ENCODE data around the gene GLI3.

DNA sequence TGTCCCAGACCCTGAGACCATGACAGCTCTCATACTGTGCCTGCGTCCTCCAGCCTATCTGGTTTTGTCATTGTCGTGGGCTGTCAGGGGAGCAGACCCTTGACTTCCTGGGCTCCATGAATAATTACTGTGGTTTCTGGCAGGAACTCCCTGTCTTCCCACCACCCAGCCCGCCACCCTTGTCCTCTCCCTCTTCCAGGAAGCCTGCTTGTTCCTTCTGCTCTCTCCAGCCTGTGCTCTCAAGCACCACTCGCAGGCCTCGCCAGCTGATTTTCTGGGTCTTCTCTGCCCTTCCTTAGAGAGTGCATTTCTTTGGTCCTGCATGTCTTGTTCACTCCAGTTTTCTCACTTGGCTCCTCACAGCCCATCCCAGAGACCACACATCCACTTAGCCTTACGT is 309.6 kb downstream of the GLI3 start:
- TF ChIP-seq, protein P1, sequence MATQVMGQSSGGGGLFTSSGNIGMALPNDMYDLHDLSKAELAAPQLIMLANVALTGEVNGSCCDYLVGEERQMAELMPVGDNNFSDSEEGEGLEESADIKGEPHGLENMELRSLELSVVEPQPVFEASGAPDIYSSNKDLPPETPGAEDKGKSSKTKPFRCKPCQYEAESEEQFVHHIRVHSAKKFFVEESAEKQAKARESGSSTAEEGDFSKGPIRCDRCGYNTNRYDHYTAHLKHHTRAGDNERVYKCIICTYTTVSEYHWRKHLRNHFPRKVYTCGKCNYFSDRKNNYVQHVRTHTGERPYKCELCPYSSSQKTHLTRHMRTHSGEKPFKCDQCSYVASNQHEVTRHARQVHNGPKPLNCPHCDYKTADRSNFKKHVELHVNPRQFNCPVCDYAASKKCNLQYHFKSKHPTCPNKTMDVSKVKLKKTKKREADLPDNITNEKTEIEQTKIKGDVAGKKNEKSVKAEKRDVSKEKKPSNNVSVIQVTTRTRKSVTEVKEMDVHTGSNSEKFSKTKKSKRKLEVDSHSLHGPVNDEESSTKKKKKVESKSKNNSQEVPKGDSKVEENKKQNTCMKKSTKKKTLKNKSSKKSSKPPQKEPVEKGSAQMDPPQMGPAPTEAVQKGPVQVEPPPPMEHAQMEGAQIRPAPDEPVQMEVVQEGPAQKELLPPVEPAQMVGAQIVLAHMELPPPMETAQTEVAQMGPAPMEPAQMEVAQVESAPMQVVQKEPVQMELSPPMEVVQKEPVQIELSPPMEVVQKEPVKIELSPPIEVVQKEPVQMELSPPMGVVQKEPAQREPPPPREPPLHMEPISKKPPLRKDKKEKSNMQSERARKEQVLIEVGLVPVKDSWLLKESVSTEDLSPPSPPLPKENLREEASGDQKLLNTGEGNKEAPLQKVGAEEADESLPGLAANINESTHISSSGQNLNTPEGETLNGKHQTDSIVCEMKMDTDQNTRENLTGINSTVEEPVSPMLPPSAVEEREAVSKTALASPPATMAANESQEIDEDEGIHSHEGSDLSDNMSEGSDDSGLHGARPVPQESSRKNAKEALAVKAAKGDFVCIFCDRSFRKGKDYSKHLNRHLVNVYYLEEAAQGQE (tag by site-specific recombination; IDR thresholded peaks at IDR 0.05): no peak
- TF ChIP-seq ZNF555 (tag by site-specific recombination; conservative IDR thresholded peaks at IDR 0.05) (no peak), ZNF112 (tag by site-specific recombination; IDR thresholded peaks at IDR 0.05) (no peak), KLF8 (tag by site-specific recombination; IDR thresholded peaks at IDR 0.05) (no peak), ZNF423 (tag by site-specific recombination; IDR thresholded peaks at IDR 0.05) (no peak), SP2 (tag by site-specific recombination; IDR thresholded peaks at IDR 0.05) (no peak), ZNF239 (tag by site-specific recombination; IDR thresholded peaks at IDR 0.05) (no peak), ZNF660 (tag by site-specific recombination; IDR thresholded peaks at IDR 0.05) (no peak)
- TF ChIP-seq, protein P2, sequence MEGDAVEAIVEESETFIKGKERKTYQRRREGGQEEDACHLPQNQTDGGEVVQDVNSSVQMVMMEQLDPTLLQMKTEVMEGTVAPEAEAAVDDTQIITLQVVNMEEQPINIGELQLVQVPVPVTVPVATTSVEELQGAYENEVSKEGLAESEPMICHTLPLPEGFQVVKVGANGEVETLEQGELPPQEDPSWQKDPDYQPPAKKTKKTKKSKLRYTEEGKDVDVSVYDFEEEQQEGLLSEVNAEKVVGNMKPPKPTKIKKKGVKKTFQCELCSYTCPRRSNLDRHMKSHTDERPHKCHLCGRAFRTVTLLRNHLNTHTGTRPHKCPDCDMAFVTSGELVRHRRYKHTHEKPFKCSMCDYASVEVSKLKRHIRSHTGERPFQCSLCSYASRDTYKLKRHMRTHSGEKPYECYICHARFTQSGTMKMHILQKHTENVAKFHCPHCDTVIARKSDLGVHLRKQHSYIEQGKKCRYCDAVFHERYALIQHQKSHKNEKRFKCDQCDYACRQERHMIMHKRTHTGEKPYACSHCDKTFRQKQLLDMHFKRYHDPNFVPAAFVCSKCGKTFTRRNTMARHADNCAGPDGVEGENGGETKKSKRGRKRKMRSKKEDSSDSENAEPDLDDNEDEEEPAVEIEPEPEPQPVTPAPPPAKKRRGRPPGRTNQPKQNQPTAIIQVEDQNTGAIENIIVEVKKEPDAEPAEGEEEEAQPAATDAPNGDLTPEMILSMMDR (tag by site-specific recombination; IDR thresholded peaks at IDR 0.05): no peak
